ENCODE measurements around the gene SHISAL2A. TPM values are rescaled to one million over a fixed set of nuclear protein-coding genes. Genes with fewer than 3 reads are reported as not detected.

SHISAL2A gene
- total and polyA plus RNA-seq, 2 of the 8 experiments (the other 6 are each of a cell fraction or from before 2014, with no cell fraction given), result 0.74 to 2.1 TPM

DNA sequence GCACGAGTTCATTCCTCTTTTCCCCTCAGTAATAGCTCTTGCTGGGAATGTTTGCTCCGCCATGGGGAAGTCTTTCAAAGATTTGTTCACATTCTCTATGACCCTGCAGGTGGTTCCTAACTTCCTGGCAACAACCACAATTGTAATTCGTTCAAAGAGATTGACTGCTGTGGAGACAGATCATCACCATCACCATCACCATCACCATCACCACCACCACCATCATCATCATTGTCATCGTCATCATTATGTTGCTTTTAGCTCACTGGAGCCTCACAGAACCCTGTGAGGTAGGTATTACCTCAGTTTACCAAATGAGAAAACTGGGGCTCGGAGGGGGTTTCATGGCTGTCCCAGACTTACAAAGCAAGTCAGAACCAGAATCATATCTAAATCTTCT, 34.3 kb downstream of the SHISAL2A start (continued):
- TF ChIP-seq, protein P1, sequence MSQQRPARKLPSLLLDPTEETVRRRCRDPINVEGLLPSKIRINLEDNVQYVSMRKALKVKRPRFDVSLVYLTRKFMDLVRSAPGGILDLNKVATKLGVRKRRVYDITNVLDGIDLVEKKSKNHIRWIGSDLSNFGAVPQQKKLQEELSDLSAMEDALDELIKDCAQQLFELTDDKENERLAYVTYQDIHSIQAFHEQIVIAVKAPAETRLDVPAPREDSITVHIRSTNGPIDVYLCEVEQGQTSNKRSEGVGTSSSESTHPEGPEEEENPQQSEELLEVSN (IDR thresholded peaks at IDR 0.05), result no peak
- no peak for TF ChIP-seq SUZ12 (IDR thresholded peaks at IDR 0.05; ENCODE audit: low read length)
- no peak for TF ChIP-seq JUND (IDR thresholded peaks at IDR 0.05; ENCODE audit: low read length)
- no peak for TF ChIP-seq RAD21 (IDR thresholded peaks at IDR 0.05 in 1 of 2, conservative IDR thresholded peaks at IDR 0.05 in 1 of 2; ENCODE audit: low read depth in 2 of 2, low read length in 2 of 2)
- no peak for TF ChIP-seq POLR2AphosphoS5 (IDR thresholded peaks at IDR 0.05; ENCODE audit: low read depth, low read length)
- TF ChIP-seq MAFK (IDR thresholded peaks at IDR 0.05; ENCODE audit: low read depth, low read length), result no peak
- no peak for TF ChIP-seq TEAD4 (IDR thresholded peaks at IDR 0.05; ENCODE audit: low read depth, low read length)

Measured in H1 (cell line).